Ramos (cell line): Measurements from ENCODE around the gene PNKD.

Source experiments
- in situ Hi-C: fragments of 300-500 bp; cut with MboI; formaldehyde crosslinking; loops from one replicate; pipeline ENCODE4 v1.14.3; 2022; ENCODE audit warnings: low sequenced_read_pairs; ENCODE audit not compliant: unreplicated experiment

PNKD gene

DNA sequence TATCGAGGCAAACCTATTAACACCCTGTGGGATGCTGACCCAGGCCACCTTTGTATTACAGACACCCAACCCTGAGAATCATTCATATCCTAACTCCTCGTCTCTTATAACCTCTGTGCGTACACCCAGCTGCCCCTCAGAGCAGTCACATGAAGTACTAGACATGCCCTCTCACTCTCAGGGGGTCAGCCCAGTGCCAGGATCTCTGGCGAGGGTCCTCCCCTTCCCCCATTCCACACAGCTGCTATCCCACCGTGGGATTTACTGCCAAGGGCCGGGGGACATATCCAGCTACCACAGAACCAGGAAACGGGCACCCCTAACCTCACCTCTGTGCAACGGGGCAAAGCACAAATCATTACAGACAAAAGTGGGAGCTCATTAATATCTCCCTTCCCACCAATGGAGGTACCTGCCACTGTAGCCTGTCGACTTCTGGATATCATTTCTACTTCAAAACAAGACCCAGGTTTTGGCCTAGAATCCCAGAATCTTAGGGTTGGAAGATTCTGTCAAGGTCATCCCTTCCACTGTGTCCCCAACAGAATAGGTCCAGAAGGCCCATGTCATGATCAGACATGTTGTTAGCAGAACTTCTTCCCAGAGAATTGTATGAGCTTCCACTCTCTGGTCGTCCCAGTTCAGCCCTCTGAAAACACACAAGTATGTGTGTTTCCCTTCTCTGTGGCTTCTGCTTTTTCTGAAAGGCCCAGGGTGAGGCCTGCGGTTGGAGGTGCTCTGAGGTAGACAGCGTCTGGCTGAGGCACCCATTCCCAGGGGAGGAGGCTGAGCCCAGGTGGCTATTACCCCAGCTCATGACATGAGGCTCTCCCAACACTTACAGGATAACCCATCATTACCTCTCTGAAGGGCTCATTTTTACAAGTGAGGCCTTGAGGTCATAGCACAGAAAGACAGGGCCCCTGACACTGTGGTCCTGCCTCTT, 20.3 kb downstream of the PNKD start:
- in situ Hi-C loops: no loop called here

GRCh38 chr2:218291318-218292047, 21.2 kb downstream of the PNKD start:
- in situ Hi-C loops: no loop called here

- in situ Hi-C loops: no loop called here
Observed at GRCh38 chr2:218292048-218293014, 22.0 kb downstream of the PNKD start, which contains the start of gene TMBIM1. Gene TMBIM1 (minus strand): TSS chr2:218292503. CDS start chr2:218282141, 10,362 bp downstream.

- in situ Hi-C loops: no loop called here
Observed at GRCh38 chr2:218293715-218294429, 23.6 kb downstream of the PNKD start.

- in situ Hi-C loops: loop anchor here (5.0 kb wide), 1 partner anchor 103 kb away; the partner anchor contains the start of gene CTDSP1
Observed at GRCh38 chr2:218294430-218295022, 24.2 kb downstream of the PNKD start.

DNA sequence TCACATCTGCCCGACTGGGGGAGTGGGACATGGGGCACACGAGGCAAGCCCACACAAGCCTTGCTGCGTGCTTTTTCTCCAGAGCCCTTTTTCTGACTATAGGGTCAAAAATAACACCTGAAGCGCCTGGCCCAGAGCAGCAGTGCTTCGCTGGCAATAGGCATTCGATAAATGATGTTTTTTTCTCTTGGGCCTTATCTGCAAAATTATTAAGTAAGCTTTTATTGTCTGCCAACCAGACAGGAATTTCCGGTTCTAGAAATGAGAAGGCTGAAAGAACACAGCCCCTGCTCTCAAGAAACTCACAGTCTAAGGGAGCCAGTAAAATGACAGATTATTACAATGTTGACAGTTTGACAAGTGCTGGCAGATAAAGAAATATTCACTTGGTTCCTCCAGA, 24.7 kb downstream of the PNKD start:
- in situ Hi-C loops: loop anchor here (5.0 kb wide), 1 partner anchor 102 kb away; the partner anchor contains the start of gene CTDSP1

GRCh38 chr2:218296200-218296599, 25.9 kb downstream of the PNKD start:
- in situ Hi-C loops: loop anchor here (5.0 kb wide), 1 partner anchor 101 kb away; the partner anchor contains the start of gene CTDSP1

DNA sequence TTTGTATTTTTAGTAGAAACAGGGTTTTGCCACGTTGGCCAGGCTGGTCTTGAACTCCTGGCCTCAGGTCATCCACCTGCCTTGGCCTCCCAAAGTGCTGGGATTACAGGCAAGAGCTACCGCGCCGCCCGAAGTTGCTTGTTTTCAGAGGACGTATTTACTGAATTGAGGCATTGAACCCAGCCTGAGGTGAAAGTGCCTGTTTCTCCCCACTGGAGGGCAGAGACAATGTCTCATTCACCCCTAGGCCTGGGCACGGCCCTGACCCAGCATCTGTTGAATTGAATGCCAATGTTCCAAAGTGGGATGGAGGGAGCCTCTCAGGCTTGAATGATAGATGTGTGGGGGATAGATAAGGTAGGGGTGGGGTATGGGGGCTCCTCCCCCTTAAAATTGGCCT, 26.5 kb downstream of the PNKD start:
- in situ Hi-C loops: loop anchor here (5.0 kb wide), 1 partner anchor 100 kb away; the partner anchor contains the start of gene CTDSP1

DNA sequence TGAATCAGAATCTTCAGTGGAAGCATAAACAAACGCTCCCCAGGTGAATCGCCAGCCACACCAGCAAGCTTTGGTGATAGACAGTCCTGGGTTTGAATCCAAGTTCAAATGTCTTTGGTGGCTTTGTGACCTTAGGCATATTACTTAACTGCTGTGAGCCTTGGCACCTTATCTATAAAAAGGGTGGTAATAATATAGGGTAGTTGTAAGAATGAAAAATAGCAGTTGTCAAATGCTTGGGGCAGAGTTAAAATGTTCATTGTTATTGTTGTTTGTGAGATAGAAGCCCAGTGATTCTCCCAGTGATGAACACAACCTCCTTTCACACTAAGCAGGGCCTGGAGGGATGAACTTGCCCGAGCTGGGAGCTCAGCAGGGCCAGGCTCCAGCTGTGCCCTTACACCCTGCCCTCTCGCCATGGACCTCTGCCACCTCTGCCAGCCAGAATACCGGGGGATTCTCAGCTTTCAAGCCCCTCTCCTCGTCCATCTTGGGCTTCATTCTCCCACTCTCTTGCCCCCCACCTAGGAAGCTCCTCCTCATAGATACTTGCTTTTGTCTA, 28.1 kb downstream of the PNKD start:
- in situ Hi-C loops: loop anchor here (5.0 kb wide), 1 partner anchor 99 kb away; the partner anchor contains the start of gene CTDSP1

DNA sequence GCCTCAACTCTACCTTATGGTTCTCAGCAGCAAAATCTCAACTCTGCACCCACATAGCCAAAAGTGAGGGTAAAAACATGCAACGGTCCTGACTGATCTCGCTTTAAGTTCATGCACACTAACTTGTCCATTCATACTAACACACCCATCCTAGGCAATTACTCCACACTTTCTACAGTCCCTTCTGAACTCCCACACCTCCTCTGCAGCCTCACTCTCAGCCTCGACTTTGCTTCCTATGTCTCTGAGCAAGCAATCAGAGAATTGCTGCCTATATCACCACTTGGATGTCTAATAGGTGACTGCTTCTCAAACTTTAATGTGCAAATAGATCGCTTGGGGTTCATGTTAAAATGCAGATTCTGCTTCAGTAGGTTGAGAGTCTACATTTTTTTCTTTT, 29.8 kb downstream of the PNKD start:
- in situ Hi-C loops: loop anchor here (5.0 kb wide), 1 partner anchor 57 kb away; the partner anchor contains the start of gene CATIP

DNA sequence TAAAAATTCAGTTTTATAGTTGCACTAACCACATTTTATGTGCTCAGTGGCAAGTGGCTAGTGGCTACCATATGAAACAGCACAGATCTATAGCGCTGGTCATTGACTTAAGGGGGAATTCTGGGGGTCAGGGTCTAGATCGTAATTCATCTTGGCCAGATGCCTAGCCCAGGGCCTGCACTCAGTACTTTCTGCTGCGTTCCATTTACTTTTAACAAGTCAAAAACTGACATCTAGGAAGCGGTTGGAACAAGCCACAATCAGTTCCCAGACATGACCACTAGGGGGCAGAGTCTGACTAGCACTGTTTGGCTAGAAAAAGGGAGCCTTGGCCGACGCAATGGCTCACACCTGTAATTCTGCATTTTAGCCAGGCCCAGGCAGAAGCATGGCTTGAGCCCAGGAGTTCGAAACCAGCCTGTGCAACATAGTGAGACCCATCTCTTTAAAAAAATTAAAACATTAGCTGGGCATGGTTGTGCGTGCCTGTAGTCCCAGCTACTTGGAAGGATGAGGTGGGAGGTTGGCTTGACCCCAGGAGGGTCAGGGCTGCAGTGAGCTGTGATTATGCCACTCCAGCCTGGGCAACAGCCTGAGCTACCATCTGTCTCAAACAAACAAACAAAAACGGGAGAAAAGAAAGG, 31.0 kb downstream of the PNKD start:
- in situ Hi-C loops: loop anchor here (5.0 kb wide), 1 partner anchor 56 kb away; the partner anchor contains the start of gene CATIP

GRCh38 chr2:218305383-218305782, 35.1 kb downstream of the PNKD start:
- in situ Hi-C loops: no loop called here

DNA sequence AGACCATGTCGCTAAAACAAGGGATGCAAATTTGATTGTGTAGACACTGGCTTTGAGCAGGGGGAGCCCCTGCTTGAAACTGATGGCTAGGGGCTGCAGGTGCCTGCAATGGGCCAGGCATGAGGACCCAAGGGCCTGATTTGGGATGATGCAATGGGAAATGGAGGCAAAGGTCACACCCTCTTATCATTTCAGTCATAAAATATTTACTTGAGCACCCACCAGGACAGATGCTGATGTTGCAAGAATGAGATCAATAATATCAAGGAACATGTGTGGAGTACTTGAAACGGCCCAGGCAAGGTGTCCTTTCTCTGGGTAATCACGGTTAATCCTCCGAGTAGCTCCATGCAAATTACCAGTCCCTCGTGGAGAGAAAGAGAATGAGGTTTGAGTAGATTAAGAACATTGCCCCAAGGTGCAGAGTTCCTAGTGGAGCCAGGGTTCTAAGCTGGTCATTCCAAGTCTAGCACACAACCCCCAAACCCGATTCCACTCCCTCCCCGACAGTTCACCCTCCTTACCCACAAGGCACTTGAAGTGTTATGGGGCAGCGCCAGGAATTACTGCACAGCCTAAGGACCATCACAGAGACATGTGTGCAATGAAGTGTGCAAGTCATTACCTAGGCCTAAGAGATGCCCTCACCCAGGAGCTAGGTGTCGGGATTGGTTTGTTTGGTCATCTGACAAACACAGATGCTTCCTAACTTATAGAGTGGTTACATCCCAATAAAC, 36.0 kb downstream of the PNKD start:
- in situ Hi-C loops: no loop called here

GRCh38 chr2:218307415-218308090, 37.2 kb downstream of the PNKD start:
- in situ Hi-C loops: no loop called here

- in situ Hi-C loops: no loop called here
Observed at GRCh38 chr2:218310853-218311540, 40.7 kb downstream of the PNKD start.
